Vein endothelial cell (primary cell): Measurements from ENCODE around the gene CLDND1. TPM values are rescaled to one million over a fixed set of nuclear protein-coding genes. Genes with fewer than 3 reads are reported as not detected.

Experiments used
- small RNA-seq: library from RNA; depleted of rRNA; stranded (forward); fragments of <200 nt; gene quantifications from one replicate; pipeline ENCODE3, GENCODE V24; 2012
- total RNA-seq: library from RNA; depleted of rRNA; stranded (reverse); fragments of >200 nt; gene quantifications from 2 replicates; pipeline ENCODE4 v1.2.3, GENCODE V29; 2012

CLDND1 gene
- total RNA-seq = 88.8 and 96.8 TPM in 2 replicates

GRCh38 chr3:98522544-98523281 is at the start of gene CLDND1:
CLDND1 (minus strand) TSS chr3:98522902; CDS start chr3:98521424, 1,478 bp downstream.

GRCh38 chr3:98531622-98532274 is 9.0 kb upstream of the CLDND1 start, which contains the start of gene GPR15:
GPR15 (plus strand) TSS chr3:98531978; CDS start chr3:98532034, 56 bp downstream.

GRCh38 chr3:98497381-98497780 is 25.3 kb downstream of the CLDND1 start, which contains the start of gene OR5K2:
OR5K2 (plus strand) TSS chr3:98497681; CDS start chr3:98497681, 0 bp downstream.

Small RNAs within 50 kb of the gene (small RNA-seq; reads per million reads assigned to genes)
- not detected for gene RPL38P4

Other genes with a start within 250 kb of the CLDND1 start
- gene OR5H2, start 240.4 kb downstream of the CLDND1 start, total RNA-seq = not detected in 2 replicates
- gene OR5K4, start 169.0 kb downstream of the CLDND1 start, total RNA-seq = not detected in 2 replicates
- gene OR5K3, start 132.2 kb downstream of the CLDND1 start, total RNA-seq = not detected in 2 replicates
- gene OR5K1, start 59.7 kb downstream of the CLDND1 start, total RNA-seq = not detected in 2 replicates
- gene OR5K2, start 25.2 kb downstream of the CLDND1 start, total RNA-seq = not detected in 2 replicates
- not detected in 2 replicates for gene GPR15, start 9.1 kb upstream of the CLDND1 start, total RNA-seq
- gene CPOX, start 70.7 kb upstream of the CLDND1 start, total RNA-seq = 14.3 and 15.7 TPM in 2 replicates
- gene ST3GAL6, start 240.4 kb upstream of the CLDND1 start, total RNA-seq = 3.3 and 6.0 TPM in 2 replicates